Suppressor macrophage treated with lipopolysaccharide for 1 hour (primary cell): ENCODE data around the gene TNPO2.
"Not testable (repeated sequence)": the region's sequence is repeated elsewhere in the genome, so short reads cannot be mapped to it uniquely, and the experiment has no call there.

Source experiments
- DNase-seq, 3 donors: peaks; one replicate each; pipeline ENCODE4 v3.0.0-alpha.2; 2020 to 2022

The TNPO2 gene

DNA sequence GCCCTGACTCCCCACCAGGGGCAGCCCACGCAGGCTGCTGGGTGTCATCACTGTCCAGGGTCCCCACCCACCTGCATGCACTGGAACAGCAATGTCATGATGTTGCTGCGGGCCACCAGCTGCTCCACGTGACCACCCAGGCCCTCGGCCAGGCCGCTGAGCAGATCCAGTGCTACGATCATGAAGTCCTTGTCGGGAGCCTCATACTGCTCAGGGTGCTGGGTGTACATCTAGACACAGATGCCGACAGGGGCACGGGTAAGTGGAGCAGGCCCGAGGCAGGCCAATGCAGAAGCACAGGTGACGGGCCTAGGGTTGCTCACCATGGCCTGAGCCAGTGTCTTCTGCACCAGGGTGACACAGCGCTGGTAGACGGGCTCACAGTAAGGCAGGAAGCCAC lies 18.6 kb downstream of the TNPO2 start:
- DNase-seq, result no peak

DNA sequence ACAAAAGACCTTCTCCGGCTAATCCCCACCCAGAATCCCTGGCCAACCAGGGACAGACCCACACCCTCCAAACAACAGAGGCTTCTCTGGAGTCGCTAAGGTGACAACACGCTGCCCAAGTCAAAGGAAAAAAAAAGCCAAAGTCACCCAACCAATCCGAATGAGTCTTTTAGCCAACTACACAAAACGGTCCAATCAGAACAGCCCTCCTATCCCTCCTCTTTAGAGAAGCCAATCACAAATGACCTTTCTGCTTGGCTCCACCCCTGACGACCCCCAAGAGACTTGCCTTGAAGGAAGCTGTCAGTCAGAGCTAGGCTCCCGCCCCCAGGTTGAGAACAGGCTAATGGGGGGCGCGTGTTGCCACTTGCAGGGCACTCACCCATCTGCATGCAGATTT lies 20.7 kb downstream of the TNPO2 start:
- DNase-seq, result peak; percentile 8 to 46 (median 25)

DNA sequence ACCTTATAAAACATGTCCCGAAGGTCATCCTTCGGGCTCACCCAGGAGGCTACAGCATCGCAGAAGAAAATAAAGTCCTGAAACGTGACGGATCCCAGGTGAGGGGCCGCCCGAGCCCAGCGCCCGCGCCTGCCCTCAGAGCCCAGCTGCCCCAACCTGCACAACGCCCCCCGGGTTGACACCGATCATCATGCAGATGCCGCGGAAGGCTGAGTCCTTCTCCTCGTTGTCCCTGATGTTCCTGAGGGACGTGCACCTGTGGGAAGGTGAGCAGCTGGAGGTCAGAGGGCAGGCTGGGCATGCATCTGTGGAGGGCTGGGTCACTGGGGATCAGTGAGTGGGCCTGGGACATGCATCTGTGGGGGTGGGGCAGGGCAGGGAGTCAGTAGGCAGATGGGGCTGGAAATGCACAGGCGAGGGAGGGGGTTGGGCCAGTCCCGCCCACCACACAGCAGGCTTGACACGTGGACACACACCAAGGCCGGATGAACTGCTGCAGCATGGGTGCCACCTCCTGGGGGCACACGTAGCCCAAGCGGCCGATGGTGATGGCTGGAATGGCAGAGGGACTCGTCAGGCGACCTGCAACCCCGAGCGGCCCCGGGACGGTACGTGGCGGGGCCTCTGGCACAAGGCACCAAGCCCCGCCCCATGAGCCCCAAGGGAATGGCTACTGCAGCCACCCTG lies 22.0 kb downstream of the TNPO2 start:
- no peak for DNase-seq

GRCh38 chr19:12698138-12698537 lies 25.6 kb downstream of the TNPO2 start:
- no peak for DNase-seq

DNA sequence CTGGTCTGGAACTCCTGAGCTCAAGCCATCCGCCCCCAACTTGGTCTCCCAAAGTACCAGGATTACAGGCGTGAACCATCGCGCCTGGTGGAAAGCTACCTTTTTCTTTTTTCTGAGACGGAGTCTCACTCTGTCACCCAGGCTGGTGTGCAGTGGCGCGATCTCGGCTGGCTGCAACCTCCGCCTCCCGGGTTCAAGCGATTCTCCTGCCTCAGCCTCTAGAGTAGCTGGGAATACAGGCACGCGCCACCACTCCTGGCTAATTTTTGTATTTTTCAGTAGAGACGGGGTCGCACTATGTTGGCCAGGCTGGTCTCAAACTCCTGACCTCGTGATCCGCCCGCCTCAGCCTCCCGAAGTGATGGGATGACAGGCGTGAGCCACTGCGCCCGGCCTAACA lies 26.3 kb downstream of the TNPO2 start:
- not testable (repeated sequence) for DNase-seq

- DNase-seq, result peak; percentile 96 to 98 (median 98)
These were observed 27.1 kb downstream of the TNPO2 start, which contains the start of gene FBXW9 for GRCh38 chr19:12696366-12697335. FBXW9 (minus strand) TSS chr19:12696631; CDS start chr19:12696581, 50 bp downstream.

GRCh38 chr19:12695997-12696365 lies 27.8 kb downstream of the TNPO2 start:
- no peak for DNase-seq

- DNase-seq, result no peak
These were observed 28.2 kb downstream of the TNPO2 start for GRCh38 chr19:12695514-12695913.

GRCh38 chr19:12695096-12695495 lies 28.6 kb downstream of the TNPO2 start:
- DNase-seq, result no peak

DNA sequence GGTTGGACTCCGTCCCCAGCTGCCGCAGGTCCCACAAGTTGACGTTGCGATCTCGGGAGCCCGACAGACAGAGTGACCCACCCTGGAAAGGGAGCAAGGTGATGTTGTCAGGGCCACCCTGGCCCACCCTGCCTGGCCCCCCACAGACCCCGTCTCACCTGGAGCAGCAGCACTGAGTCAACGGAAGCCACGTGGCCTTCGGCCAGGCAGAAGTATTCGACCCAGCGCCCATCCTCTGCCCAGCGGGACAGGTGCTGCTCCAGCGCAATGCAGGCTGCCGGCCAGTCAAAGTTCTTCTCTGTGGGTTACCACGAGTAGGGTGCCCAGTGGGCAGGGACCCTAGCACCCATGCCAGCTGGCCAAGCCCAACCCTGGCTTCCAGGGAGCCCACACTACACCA lies 29.1 kb downstream of the TNPO2 start:
- no peak for DNase-seq

GRCh38 chr19:12692960-12693359 lies 30.8 kb downstream of the TNPO2 start:
- DNase-seq, result no peak

DNA sequence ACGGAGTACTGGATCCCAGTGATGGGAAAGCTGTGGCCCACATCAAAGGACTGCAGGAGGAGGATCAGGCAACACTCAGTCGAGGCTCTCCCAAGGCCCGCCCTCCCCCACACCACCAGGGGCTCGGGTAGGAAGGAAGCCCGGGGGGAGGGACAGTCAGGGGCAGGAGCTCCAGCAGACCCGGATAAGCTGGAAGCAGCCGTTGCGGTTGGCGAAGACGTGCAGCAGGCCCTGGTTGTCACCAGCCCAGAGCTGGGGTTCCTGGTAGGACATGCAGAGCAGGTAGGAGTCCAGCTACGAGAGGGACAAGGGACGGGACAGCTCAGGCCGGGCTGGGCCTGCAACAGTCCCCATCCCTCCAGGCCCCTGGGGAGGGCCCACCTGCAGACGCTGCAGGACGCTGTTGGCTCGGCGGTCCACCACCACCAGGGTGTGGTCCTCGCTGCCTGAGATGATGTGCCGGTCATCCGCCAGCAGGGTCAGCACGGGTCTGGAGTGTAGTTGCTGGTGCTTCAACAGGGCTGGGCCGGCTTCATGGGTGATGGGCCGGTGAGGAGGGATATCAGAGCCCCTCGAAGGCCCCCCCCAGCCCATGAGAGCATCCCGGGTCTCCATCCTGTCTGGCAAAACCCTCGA lies 34.0 kb downstream of the TNPO2 start:
- DNase-seq, result no peak

- DNase-seq, result no peak
These were observed 34.7 kb downstream of the TNPO2 start for GRCh38 chr19:12689012-12689411.

- DNase-seq, result no peak
These were observed 36.1 kb downstream of the TNPO2 start, which contains the start of gene GNG14 for GRCh38 chr19:12687496-12688196. GNG14 (plus strand) TSS chr19:12687998; CDS start chr19:12688049, 51 bp downstream.

DNA sequence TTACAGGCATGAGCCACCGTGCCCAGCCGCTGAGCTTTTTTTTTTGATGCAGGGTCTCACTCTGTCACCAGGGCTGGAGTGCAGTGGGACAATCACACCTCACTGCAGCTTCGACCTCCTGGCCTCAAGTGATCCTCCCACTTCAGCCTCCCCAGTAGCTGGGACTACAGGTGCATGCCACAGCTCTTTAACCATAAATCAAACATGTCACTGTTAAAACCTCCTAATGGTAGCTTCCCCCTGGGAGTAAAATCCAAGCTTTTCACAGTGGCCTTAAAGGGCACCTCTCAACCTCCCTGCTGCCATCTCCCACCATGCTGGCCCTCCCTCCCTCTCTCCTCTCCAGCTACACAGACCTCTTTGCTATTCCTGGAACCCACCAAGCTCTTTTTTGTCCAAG lies 37.9 kb downstream of the TNPO2 start:
- no peak for DNase-seq

- peak; percentile 95 to 98 (median 98) for DNase-seq
These were observed 42.4 kb downstream of the TNPO2 start, which contains the start of gene DHPS for GRCh38 chr19:12681074-12681987. DHPS (minus strand) TSS chr19:12681880; CDS start chr19:12681766, 114 bp downstream.

- no peak for DNase-seq
These were observed 43.7 kb downstream of the TNPO2 start for GRCh38 chr19:12680034-12680433.

DNA sequence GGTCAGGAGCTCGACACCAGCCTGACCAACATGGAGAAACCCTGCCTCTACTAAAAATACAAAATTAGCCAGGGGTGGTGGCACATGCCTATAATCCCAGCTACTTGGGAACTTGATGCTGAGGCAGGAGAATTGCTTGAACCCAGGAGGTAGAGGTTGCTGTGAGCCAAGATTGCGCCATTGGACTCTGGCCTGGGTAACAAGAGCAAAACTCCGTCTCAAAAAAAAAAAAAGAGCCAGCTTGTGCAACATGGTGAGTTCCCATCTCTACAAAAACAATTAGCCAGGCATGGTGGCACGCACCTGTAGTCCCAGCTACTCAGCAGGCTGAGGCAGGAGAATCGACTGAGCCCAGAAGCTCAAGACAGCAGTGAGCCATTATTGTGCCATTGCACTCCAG lies 45.7 kb downstream of the TNPO2 start:
- not testable (repeated sequence) for DNase-seq

GRCh38 chr19:12676928-12677327 lies 46.8 kb downstream of the TNPO2 start:
- DNase-seq, result no peak

- peak; percentile 77 to 92 (median 85) for DNase-seq
These were observed 47.3 kb downstream of the TNPO2 start for GRCh38 chr19:12676384-12676792.

DNA sequence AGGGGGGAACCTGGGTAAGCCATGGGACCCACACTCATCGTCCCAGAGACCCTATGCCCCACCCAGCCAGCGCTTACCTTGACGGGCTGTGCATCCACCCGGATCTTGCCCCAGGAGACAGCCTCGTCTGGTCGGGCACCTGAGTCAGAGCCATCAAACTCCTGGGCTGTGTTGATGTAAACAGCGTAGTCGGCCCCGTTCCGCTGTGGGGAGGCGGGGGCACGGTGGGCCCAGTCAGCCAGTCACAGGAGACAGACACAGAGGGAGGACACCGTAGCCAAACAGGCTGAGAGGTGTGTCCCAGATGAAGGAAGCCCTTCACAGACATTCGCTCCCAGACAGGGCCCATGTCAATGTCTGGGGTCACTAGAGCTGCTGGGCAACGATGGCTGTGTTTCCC lies 47.8 kb downstream of the TNPO2 start:
- DNase-seq, result no peak
